IMR-90 (cell line): ENCODE results near the gene AGXT. TPM values are rescaled to one million over a fixed set of nuclear protein-coding genes. Genes with fewer than 3 reads are reported as not detected.

ENCODE experiments used
- ATAC-seq: fragments of 200-7000 bp; cut with Tn5 transposase; 2 replicates; pipeline ENCODE4 v1.9.1; 2020; ENCODE audit warnings: low read depth, mild to moderate bottlenecking, moderate library complexity
- BruUV-seq: library from RNA; stranded (reverse); fragments of 400-500 nt; replicated peaks from 2 replicates; lab custom pipeline; 2021; lab: Mats Ljungman, UMichigan
- CTCF ChIA-PET: fragments of 300-600 bp; formaldehyde crosslinking; extraction: SDS; loops from one replicate; lab custom pipeline; 2021; ENCODE audit warnings: antibody characterized with exemption; lab: Yijun Ruan, JAX
- POLR2A ChIA-PET: fragments of 300-600 bp; sonication (Branson Sonifier 250); formaldehyde crosslinking; loops from one replicate; lab custom pipeline; 2022; ENCODE audit warnings: antibody characterized with exemption; ENCODE audit not compliant: unreplicated experiment; lab: Charles Lee
- DNase-seq: peaks from one replicate; pipeline ENCODE4 v3.0.0; 2013
- H2AFZ ChIP-seq: replicated peaks from 2 replicates; pipeline ENCODE3; 2013; ENCODE audit warnings: low read length, mild to moderate bottlenecking; ENCODE audit not compliant: poor library complexity
- H2AK5ac ChIP-seq: 2 replicates; pipeline ENCODE4 v1.6.1; 2013; ENCODE audit warnings: low read depth, low read length, inconsistent platforms
- H2AK9ac ChIP-seq: replicated peaks from 2 replicates; pipeline ENCODE3; 2013; ENCODE audit warnings: mild to moderate bottlenecking, low read depth, low read length, moderate library complexity; ENCODE audit not compliant: poor library complexity
- H2BK120ac ChIP-seq: 2 replicates; pipeline ENCODE4 v1.6.1; 2013; ENCODE audit warnings: low read depth, low read length, inconsistent platforms
- H2BK15ac ChIP-seq: 3 replicates; pipeline ENCODE4 v1.6.1; 2013; ENCODE audit warnings: low read depth, low read length, inconsistent platforms
- H2BK20ac ChIP-seq: 2 replicates; pipeline ENCODE4 v1.6.1; 2013; ENCODE audit warnings: low read depth, mild to moderate bottlenecking, inconsistent platforms, low read length, moderate library complexity
- H2BK5ac ChIP-seq: 2 replicates; pipeline ENCODE4 v1.6.1; 2013; ENCODE audit warnings: mild to moderate bottlenecking, low read depth, low read length, inconsistent platforms; ENCODE audit not compliant: poor library complexity, severe bottlenecking
- H3K14ac ChIP-seq: replicated peaks from 2 replicates; pipeline ENCODE4 v1.6.1; 2013; ENCODE audit warnings: low read depth, low read length, inconsistent platforms
- H3K18ac ChIP-seq: 2 replicates; pipeline ENCODE4 v1.6.1; 2013; ENCODE audit warnings: low read depth, low read length, control low read depth
- H3K23ac ChIP-seq: 2 replicates; pipeline ENCODE4 v1.6.1; 2013; ENCODE audit warnings: low read depth, low read length, inconsistent platforms
- H3K27ac ChIP-seq: 2 replicates; pipeline ENCODE4 v1.5.1; 2013; ENCODE audit warnings: mild to moderate bottlenecking, control low read depth, low read length; ENCODE audit not compliant: insufficient read depth
- H3K27me3 ChIP-seq: 2 replicates; pipeline ENCODE4 v1.6.1; 2013; ENCODE audit warnings: low read length; ENCODE audit not compliant: control insufficient read depth, insufficient read depth
- H3K36me3 ChIP-seq: 2 replicates; pipeline ENCODE4 v1.6.1; 2013; ENCODE audit warnings: low read length, mixed read lengths; ENCODE audit not compliant: control insufficient read depth, insufficient read depth
- H3K4ac ChIP-seq: 2 replicates; pipeline ENCODE4 v1.6.1; 2013; ENCODE audit warnings: low read depth, low read length, inconsistent platforms
- H3K4me1 ChIP-seq: 2 replicates; pipeline ENCODE4 v1.6.1; 2013; ENCODE audit warnings: low read length, mixed read lengths; ENCODE audit not compliant: control insufficient read depth, insufficient read depth
- H3K4me2 ChIP-seq: 2 replicates; pipeline ENCODE4 v1.6.1; 2013; ENCODE audit warnings: low read depth, mild to moderate bottlenecking, control low read depth, low read length, moderate library complexity
- H3K4me3 ChIP-seq: 2 replicates; pipeline ENCODE4 v1.5.1; 2013; ENCODE audit warnings: low read depth, mild to moderate bottlenecking, control low read depth, low read length, moderate library complexity; ENCODE audit not compliant: insufficient read depth
- H3K56ac ChIP-seq: 2 replicates; pipeline ENCODE4 v1.6.1; 2013; ENCODE audit warnings: low read length, inconsistent platforms; ENCODE audit not compliant: insufficient read depth; ENCODE audit errors: extremely low read depth
- H3K79me1 ChIP-seq, 2 experiments: 2 replicates each; pipeline ENCODE4 v1.6.1; 2013; ENCODE audit warnings: low read length in 2 of 2, inconsistent platforms in 1 of 2, low read depth in 1 of 2
- H3K9ac ChIP-seq: 2 replicates; pipeline ENCODE4 v1.6.1; 2013; ENCODE audit warnings: low read depth, low read length, control low read depth
- H3K9me1 ChIP-seq: 2 replicates; pipeline ENCODE4 v1.6.1; 2013; ENCODE audit warnings: low read length, inconsistent platforms; ENCODE audit not compliant: insufficient read depth
- H3K9me3 ChIP-seq: 2 replicates; pipeline ENCODE4 v1.6.1; 2013; ENCODE audit warnings: low read length; ENCODE audit not compliant: control insufficient read depth, insufficient read depth
- H4K20me1 ChIP-seq: 2 replicates; pipeline ENCODE4 v1.6.1; 2013; ENCODE audit warnings: low read length, inconsistent platforms; ENCODE audit not compliant: insufficient read depth
- H4K5ac ChIP-seq: 2 replicates; pipeline ENCODE4 v1.6.1; 2013; ENCODE audit warnings: mild to moderate bottlenecking, low read depth, low read length, control low read depth
- H4K8ac ChIP-seq, 2 experiments: 2 replicates each; pipeline ENCODE4 v1.6.1; 2013; ENCODE audit warnings: low read depth in 2 of 2, low read length in 2 of 2, control low read depth in 1 of 2, inconsistent platforms in 1 of 2
- H4K91ac ChIP-seq: 2 replicates; pipeline ENCODE4 v1.6.1; 2013; ENCODE audit warnings: low read depth, low read length, inconsistent platforms; ENCODE audit not compliant: insufficient read depth
- WGBS, 2 experiments: methylation state at CpG; one replicate each; pipeline versions ENCODE4 v1.1.5 to v1.1.7; 2013; ENCODE audit warnings: missing lambda C conversion rate in 2 of 2; ENCODE audit not compliant: insufficient read length in 1 of 2; ENCODE audit errors: extremely low coverage in 2 of 2; 5-methylcytosine and 5-hydroxymethylcytosine counted together
- dilution Hi-C: fragments of 300-500 bp; cut with HindIII; formaldehyde crosslinking; loops from one replicate; pipeline ENCODE4 v1.14.3; 2018; ENCODE audit warnings: low sequenced_read_pairs; ENCODE audit not compliant: unreplicated experiment
- in situ Hi-C: fragments of 300-500 bp; cut with MboI; formaldehyde crosslinking; loops from 3 replicates; pipeline ENCODE4 v1.14.3; 2019; ENCODE audit warnings: low sequenced_read_pairs, inconsistent platforms, mixed read lengths
- intact Hi-C: fragments of 100-400 bp; cut with micrococcal nuclease; formaldehyde crosslinking; loops from 2 replicates; pipeline ENCODE4 v1.10.0; 2022
- polyA plus RNA-seq, 3 experiments: library from polyadenylated mRNA; depleted of rRNA; stranded (reverse); fragments of >200 nt; gene quantifications; 2 replicates each; pipeline ENCODE4 v1.2.3, GENCODE V29; 2012; ENCODE audit warnings: low replicate concordance in 1 of 3
- total RNA-seq: library from RNA; depleted of rRNA; stranded (reverse); fragments of >200 nt; gene quantifications from 2 replicates; pipeline ENCODE4 v1.2.3, GENCODE V29; 2012
- TF ChIP-seq, protein P1 (sequence below): fragments of 150-350 bp; IDR thresholded peaks from 2 replicates; pipeline ENCODE4 v1.6.1; 2017; ENCODE audit warnings: mild to moderate bottlenecking, antibody characterized with exemption, low read length, low read depth
- TF ChIP-seq, protein P2 (sequence below): conservative IDR thresholded peaks from 2 replicates; pipeline ENCODE4 v1.5.1; 2012; ENCODE audit warnings: mild to moderate bottlenecking, low read depth, low read length, improper control_type of control experiment

AGXT gene
- total and polyA plus RNA-seq, 2 of the 4 experiments (the other 2 are of a cell fraction), result not detected

DNA sequence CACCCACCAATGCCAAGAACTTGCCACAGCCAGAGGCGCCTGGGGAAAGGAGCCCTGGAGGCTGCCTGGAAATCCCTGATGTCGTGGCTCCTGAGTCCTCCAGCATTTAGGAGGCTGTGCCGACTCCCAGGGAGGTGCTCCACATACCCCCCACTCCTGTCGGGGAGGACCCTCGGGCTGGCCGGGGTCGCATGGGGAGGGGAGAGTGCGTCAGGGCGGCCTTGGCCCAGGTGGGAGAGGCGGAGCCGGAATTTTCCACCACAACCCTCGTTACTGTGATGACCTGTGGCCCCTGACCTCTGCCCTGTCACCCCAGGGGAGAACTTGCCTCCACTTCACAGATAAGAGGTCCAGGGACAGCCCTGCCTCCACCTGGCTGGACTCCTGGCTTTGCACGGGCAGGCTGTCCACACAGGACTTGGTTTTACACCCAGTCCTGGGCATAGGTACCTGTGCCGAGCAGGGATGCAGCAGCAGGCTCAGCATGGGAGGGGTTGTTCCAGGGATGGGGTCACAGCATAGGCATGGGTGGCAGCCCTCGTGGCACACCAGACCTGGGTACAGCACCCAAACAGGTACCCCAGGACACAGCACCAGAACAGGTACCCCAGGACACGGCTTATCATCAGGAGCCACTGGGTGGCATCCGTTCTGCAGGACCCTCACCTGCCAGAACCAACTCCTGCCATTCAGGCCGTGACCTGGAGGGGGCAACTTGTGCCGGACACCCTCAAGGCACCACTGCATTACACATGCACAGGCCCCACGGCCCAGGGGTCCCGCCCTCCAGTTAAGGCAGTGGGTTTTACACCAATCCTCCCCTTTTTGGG, 12.3 kb upstream of the AGXT start:
- H3K4me2 ChIP-seq, result no peak overlapping the region
- no peak overlapping the region for H3K27ac ChIP-seq
- H3K9me3 ChIP-seq, result peaks cover 11% of the 10 kb centered on the region
- H3K79me1 ChIP-seq, result no peaks in the 10 kb centered on the region
- H3K36me3 ChIP-seq, result no peaks in the 10 kb centered on the region
- WGBS, 2 experiments, result 60% methylated on average over 1 of the region's 21 CpGs; no CpG with 5 or more reads in 1 of the 2 experiments
- no peak overlapping the region for H2AK5ac ChIP-seq
- dilution Hi-C loops (no loop called here), intact Hi-C loops (no loop called here), in situ Hi-C loops (loop anchor here (10.0 to 25.0 kb wide), 2 partner anchors 218 to 806 kb away; no protein-coding TSS in a partner anchor)
- H2BK120ac ChIP-seq, result no peak overlapping the region
- H2AFZ ChIP-seq, result no peak overlapping the region
- H3K56ac ChIP-seq, result no peak overlapping the region
- DNase-seq (no peak), ATAC-seq (0 out of 2 replicates have a peak, but pooled peaks have one; percentile 24)
- H2BK15ac ChIP-seq, result no peak overlapping the region
- no peak overlapping the region for H3K4me3 ChIP-seq
- ChIA-PET CTCF (no interaction called here), POLR2A (no interaction called here)
- no peak overlapping the region for H3K4ac ChIP-seq
- no peak overlapping the region for H3K23ac ChIP-seq
- H4K91ac ChIP-seq, result no peak overlapping the region
- no peak overlapping the region for H3K18ac ChIP-seq
- TF ChIP-seq, protein P1, sequence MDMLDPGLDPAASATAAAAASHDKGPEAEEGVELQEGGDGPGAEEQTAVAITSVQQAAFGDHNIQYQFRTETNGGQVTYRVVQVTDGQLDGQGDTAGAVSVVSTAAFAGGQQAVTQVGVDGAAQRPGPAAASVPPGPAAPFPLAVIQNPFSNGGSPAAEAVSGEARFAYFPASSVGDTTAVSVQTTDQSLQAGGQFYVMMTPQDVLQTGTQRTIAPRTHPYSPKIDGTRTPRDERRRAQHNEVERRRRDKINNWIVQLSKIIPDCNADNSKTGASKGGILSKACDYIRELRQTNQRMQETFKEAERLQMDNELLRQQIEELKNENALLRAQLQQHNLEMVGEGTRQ, result no peak
- TF ChIP-seq, protein P2, sequence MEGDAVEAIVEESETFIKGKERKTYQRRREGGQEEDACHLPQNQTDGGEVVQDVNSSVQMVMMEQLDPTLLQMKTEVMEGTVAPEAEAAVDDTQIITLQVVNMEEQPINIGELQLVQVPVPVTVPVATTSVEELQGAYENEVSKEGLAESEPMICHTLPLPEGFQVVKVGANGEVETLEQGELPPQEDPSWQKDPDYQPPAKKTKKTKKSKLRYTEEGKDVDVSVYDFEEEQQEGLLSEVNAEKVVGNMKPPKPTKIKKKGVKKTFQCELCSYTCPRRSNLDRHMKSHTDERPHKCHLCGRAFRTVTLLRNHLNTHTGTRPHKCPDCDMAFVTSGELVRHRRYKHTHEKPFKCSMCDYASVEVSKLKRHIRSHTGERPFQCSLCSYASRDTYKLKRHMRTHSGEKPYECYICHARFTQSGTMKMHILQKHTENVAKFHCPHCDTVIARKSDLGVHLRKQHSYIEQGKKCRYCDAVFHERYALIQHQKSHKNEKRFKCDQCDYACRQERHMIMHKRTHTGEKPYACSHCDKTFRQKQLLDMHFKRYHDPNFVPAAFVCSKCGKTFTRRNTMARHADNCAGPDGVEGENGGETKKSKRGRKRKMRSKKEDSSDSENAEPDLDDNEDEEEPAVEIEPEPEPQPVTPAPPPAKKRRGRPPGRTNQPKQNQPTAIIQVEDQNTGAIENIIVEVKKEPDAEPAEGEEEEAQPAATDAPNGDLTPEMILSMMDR, result peak; percentile 15; the same call in 1 of the 2 replicates
- no peaks in the 10 kb centered on the region for H3K9me1 ChIP-seq
- H3K27me3 ChIP-seq, result peaks cover 30% of the 10 kb centered on the region
- H2AK9ac ChIP-seq, result peak overlapping the region; percentile 55
- H4K20me1 ChIP-seq, result peaks cover 1% of the 10 kb centered on the region; the same call in 1 of the 2 replicates
- H2BK20ac ChIP-seq, result no peak overlapping the region
- no peak overlapping the region for H2BK5ac ChIP-seq
- no peaks in the 10 kb centered on the region for H3K4me1 ChIP-seq
- H4K8ac ChIP-seq, result no peak overlapping the region
- H3K9ac ChIP-seq, result no peak overlapping the region
- no peak overlapping the region for H4K5ac ChIP-seq
- no TSS peak for BruUV-seq
- H3K14ac ChIP-seq, result no peak overlapping the region
